Measurements from ENCODE around the gene DNAH3. TPM values are rescaled to one million over a fixed set of nuclear protein-coding genes. Genes with fewer than 3 reads are reported as not detected.

DNAH3 gene
- polyA plus RNA-seq, 2 of the 4 experiments (the other 2 are of a cell fraction): 0.37 to 0.81 TPM

DNA sequence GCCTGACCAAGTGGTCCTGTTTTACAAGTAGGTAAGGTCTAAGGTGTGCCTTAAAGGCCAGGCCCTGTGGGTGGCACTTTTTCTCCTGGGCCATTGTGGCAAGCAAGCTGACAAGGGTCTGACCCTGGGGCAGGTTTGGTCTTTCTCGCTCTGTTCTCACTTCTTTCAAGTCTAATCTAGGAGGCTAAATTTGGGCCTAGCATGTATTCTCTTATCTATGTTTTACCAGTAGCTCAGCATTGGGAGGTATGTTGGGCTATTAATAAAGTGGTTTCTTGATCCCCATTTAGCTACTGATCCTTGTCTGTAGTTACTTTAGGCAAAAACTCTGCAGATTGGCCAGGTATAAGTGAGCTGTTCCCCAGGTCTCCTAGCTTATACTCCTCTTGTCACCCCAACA lies 77.7 kb downstream of the DNAH3 start:
- no peak overlapping the region for H3K4me2 ChIP-seq
- no peak for ATAC-seq
- ChIA-PET POLR2A (no interaction called here), CTCF (interaction anchor here (1.4 to 6.6 kb wide), 2 partner anchors 10 to 223 kb away, joined by 5 to 31 read pairs; no protein-coding TSS in a partner anchor)
- H3K4me3 ChIP-seq: no peak overlapping the region
- no peak for DNase-seq (ENCODE audit: low read depth in 1 of 2, low spot score in 1 of 2)
- 83% methylated on average over 1 of the region's 1 CpG for WGBS (ENCODE audit: missing lambda C conversion rate)
- no peak for TF ChIP-seq CEBPB (IDR thresholded peaks at IDR 0.05)
- no peak for TF ChIP-seq NFE2L2 (conservative IDR thresholded peaks at IDR 0.05; ENCODE audit: low read length)
- TF ChIP-seq ZNF302 (CRISPR knock-in tag; IDR thresholded peaks at IDR 0.05): no peak
- no peak for TF ChIP-seq KDM1A (IDR thresholded peaks at IDR 0.05; ENCODE audit: low read depth)
- TF ChIP-seq, protein P1, sequence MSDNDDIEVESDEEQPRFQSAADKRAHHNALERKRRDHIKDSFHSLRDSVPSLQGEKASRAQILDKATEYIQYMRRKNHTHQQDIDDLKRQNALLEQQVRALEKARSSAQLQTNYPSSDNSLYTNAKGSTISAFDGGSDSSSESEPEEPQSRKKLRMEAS (IDR thresholded peaks at IDR 0.05): no peak
- TF ChIP-seq, protein P2, sequence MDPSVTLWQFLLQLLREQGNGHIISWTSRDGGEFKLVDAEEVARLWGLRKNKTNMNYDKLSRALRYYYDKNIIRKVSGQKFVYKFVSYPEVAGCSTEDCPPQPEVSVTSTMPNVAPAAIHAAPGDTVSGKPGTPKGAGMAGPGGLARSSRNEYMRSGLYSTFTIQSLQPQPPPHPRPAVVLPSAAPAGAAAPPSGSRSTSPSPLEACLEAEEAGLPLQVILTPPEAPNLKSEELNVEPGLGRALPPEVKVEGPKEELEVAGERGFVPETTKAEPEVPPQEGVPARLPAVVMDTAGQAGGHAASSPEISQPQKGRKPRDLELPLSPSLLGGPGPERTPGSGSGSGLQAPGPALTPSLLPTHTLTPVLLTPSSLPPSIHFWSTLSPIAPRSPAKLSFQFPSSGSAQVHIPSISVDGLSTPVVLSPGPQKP (IDR thresholded peaks at IDR 0.05; ENCODE audit: low read depth, low read length): no peak
- TF ChIP-seq TFCP2L1 (CRISPR knock-in tag; IDR thresholded peaks at IDR 0.05): no peak
- TF ChIP-seq ZSCAN20 (CRISPR knock-in tag; IDR thresholded peaks at IDR 0.05): no peak
- TF ChIP-seq MAZ (IDR thresholded peaks at IDR 0.05; ENCODE audit: borderline replicate concordance, low read depth, low read length): no peak
- no peak for TF ChIP-seq RNF2 (IDR thresholded peaks at IDR 0.05; ENCODE audit: borderline replicate concordance, low read depth)
- TF ChIP-seq POLR2AphosphoS2 (conservative IDR thresholded peaks at IDR 0.05; ENCODE audit: low read length): no peak
- TF ChIP-seq KDM5A (IDR thresholded peaks at IDR 0.05): no peak
- no peak for TF ChIP-seq SMC3 (IDR thresholded peaks at IDR 0.05)
- no peak for TF ChIP-seq PHF8 (IDR thresholded peaks at IDR 0.05; ENCODE audit: borderline replicate concordance, low read depth)
- TF ChIP-seq NR3C1 (IDR thresholded peaks at IDR 0.05): no peak
- TF ChIP-seq, protein P3, sequence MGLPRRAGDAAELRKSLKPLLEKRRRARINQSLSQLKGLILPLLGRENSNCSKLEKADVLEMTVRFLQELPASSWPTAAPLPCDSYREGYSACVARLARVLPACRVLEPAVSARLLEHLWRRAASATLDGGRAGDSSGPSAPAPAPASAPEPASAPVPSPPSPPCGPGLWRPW (IDR thresholded peaks at IDR 0.05): no peak
- TF ChIP-seq CBX2 (IDR thresholded peaks at IDR 0.05; ENCODE audit: borderline replicate concordance, low read depth): no peak
- H3K9me3 ChIP-seq: no peaks in the 10 kb centered on the region
- no peak overlapping the region for H3K27ac ChIP-seq
- no peak for FAIRE-seq
- 0 out of 3 replicates have a peak, but pooled peaks cover 4% of the 10 kb centered on the region for H3K4me1 ChIP-seq

DNA sequence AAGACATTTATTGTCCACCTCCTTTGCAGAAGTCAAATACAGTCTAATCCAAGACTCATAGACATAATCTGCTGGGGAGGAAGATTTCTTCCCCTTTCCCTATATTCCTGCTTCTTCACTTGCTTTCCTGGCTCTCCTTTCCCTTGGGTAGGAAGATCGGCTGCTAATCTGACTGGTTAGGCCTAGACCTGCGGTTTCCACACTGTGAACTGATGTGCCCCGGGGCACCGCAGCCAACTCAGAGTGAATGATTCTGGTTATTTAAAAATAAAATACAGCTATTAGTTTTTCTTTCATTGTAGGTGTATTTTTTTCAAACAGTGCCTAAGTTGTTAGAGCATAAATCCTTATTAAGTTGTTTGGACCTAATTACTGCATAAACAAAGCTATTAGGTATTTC lies 78.9 kb downstream of the DNAH3 start:
- TF ChIP-seq, protein P4, sequence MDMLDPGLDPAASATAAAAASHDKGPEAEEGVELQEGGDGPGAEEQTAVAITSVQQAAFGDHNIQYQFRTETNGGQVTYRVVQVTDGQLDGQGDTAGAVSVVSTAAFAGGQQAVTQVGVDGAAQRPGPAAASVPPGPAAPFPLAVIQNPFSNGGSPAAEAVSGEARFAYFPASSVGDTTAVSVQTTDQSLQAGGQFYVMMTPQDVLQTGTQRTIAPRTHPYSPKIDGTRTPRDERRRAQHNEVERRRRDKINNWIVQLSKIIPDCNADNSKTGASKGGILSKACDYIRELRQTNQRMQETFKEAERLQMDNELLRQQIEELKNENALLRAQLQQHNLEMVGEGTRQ (IDR thresholded peaks at IDR 0.05): no peak
- TF ChIP-seq BHLHE40 (IDR thresholded peaks at IDR 0.05; ENCODE audit: low read depth, low read length) (no peak), KDM5A (IDR thresholded peaks at IDR 0.05) (no peak), MAZ (IDR thresholded peaks at IDR 0.05; ENCODE audit: borderline replicate concordance, low read depth, low read length) (no peak), KDM1A (IDR thresholded peaks at IDR 0.05; ENCODE audit: low read depth) (no peak), HOXA7 (CRISPR knock-in tag; IDR thresholded peaks at IDR 0.05) (no peak), JUN (IDR thresholded peaks at IDR 0.05) (no peak), ZFP36 (IDR thresholded peaks at IDR 0.05; ENCODE audit: borderline replicate concordance, partially characterized antibody) (no peak), GATA3 (IDR thresholded peaks at IDR 0.05; ENCODE audit: borderline replicate concordance) (no peak), TP53 (CRISPR knock-in tag; IDR thresholded peaks at IDR 0.05) (no peak), PHF8 (IDR thresholded peaks at IDR 0.05; ENCODE audit: borderline replicate concordance, low read depth) (no peak), RCOR1 (IDR thresholded peaks at IDR 0.05; ENCODE audit: low read depth, low read length) (no peak), FOXS1 (CRISPR knock-in tag; IDR thresholded peaks at IDR 0.05) (no peak)
- TF ChIP-seq, protein P5, sequence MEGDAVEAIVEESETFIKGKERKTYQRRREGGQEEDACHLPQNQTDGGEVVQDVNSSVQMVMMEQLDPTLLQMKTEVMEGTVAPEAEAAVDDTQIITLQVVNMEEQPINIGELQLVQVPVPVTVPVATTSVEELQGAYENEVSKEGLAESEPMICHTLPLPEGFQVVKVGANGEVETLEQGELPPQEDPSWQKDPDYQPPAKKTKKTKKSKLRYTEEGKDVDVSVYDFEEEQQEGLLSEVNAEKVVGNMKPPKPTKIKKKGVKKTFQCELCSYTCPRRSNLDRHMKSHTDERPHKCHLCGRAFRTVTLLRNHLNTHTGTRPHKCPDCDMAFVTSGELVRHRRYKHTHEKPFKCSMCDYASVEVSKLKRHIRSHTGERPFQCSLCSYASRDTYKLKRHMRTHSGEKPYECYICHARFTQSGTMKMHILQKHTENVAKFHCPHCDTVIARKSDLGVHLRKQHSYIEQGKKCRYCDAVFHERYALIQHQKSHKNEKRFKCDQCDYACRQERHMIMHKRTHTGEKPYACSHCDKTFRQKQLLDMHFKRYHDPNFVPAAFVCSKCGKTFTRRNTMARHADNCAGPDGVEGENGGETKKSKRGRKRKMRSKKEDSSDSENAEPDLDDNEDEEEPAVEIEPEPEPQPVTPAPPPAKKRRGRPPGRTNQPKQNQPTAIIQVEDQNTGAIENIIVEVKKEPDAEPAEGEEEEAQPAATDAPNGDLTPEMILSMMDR (IDR thresholded peaks at IDR 0.05): no peak
- TF ChIP-seq, protein P6, sequence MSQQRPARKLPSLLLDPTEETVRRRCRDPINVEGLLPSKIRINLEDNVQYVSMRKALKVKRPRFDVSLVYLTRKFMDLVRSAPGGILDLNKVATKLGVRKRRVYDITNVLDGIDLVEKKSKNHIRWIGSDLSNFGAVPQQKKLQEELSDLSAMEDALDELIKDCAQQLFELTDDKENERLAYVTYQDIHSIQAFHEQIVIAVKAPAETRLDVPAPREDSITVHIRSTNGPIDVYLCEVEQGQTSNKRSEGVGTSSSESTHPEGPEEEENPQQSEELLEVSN (IDR thresholded peaks at IDR 0.05; ENCODE audit: borderline replicate concordance, low read depth): no peak
- TF ChIP-seq, protein P7, sequence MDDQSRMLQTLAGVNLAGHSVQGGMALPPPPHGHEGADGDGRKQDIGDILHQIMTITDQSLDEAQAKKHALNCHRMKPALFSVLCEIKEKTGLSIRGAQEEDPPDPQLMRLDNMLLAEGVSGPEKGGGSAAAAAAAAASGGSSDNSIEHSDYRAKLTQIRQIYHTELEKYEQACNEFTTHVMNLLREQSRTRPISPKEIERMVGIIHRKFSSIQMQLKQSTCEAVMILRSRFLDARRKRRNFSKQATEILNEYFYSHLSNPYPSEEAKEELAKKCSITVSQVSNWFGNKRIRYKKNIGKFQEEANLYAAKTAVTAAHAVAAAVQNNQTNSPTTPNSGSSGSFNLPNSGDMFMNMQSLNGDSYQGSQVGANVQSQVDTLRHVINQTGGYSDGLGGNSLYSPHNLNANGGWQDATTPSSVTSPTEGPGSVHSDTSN (IDR thresholded peaks at IDR 0.05): no peak
- TF ChIP-seq, protein P1 (IDR thresholded peaks at IDR 0.05): no peak
- FAIRE-seq: no peak
- Histone ChIP-seq H3K27ac (no peak overlapping the region), H3K4me3 (no peak overlapping the region), H3K9me3 (no peaks in the 10 kb centered on the region), H3K4me1 (0 out of 3 replicates have a peak, but pooled peaks cover 4% of the 10 kb centered on the region), H3K4me2 (no peak overlapping the region)
- no peak for DNase-seq (ENCODE audit: low read depth in 1 of 2, low spot score in 1 of 2)
- ATAC-seq: no peak
- POLR2A ChIA-PET: no interaction called here
- CTCF ChIA-PET: interaction anchor here (1.1 to 6.6 kb wide), 3 partner anchors 12 to 265 kb away, joined by 4 to 31 read pairs (median 5); no protein-coding TSS in a partner anchor
- 88% methylated on average over 4 of the region's 4 CpGs for WGBS (ENCODE audit: missing lambda C conversion rate)
